ENCODE results near the gene PYGO2.

PYGO2 gene

DNA sequence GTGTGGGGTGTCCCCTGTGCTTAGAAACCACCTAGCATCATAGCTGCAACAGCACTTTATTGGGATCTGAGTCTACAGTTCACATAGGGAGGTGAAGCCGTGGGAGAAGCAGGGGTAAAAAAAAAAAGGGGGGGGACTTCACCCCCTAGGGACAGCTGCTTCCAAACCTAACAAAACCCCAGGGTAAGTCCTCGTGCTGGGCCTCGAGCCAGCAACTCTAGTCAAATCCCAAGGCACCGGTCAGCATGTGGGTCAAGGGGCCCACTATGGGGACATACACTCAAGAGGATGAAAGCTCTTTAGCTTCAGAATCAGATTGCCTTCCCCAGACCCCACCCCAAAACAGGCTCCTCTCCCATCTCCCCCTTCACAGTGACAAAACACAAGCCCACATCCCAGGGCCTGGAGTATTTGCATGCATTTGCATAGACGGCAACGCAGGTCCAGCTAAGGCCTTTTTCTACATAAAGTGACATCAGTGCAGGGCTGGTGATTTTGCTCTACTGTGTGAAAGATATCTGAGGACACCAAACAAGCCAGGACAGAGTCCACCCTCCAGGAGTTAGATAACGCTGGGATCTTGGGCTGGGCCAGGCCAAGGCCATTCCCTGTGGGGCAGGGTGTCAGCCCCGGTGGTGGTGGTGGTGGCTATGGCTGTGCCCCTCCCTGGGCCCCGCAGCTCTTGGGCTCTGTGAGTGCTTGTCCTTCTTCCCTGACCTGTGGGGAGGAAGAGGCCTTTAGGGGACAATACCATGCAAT, 17.0 kb downstream of the PYGO2 start:
- DNase-seq: no peak

DNA sequence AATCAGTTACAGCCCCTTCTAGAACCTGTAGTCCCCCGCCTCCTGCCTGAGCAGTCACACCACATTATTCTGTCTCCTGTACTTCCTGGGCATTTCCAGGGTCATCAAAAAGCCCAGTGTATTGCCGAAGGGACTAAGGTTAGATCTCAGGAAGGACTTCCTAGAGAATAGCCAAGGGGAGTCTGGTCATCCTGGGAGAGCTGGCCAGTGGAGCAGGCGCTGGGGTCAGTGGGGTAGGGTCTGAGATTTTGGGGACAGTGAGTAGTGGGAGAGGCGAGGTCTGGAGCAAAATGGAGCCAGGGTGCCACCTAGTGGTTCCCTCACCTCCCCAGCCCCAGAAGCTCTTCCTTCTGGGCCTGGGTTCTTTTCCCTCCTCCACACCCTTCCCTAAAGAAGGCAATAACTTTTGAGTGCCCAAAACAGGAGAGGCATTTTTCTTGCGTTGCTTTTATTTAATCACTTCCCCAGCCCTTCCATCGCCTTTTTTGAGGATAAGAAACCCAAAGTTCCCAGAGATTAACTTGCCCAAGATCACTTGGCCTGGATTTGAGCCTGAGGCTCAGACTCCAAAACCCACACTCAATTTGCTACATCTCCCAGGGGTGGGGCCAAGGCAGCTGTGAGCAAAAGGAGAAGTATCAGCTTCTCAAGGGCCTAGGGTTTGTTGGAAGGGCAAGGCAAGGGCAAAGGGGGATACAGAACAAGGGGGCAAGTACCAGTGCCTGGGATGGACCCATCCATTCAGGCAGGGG, 17.8 kb downstream of the PYGO2 start:
- DNase-seq: peak in 11 of 51 donors; percentile 9 to 30 (median 18)

DNA sequence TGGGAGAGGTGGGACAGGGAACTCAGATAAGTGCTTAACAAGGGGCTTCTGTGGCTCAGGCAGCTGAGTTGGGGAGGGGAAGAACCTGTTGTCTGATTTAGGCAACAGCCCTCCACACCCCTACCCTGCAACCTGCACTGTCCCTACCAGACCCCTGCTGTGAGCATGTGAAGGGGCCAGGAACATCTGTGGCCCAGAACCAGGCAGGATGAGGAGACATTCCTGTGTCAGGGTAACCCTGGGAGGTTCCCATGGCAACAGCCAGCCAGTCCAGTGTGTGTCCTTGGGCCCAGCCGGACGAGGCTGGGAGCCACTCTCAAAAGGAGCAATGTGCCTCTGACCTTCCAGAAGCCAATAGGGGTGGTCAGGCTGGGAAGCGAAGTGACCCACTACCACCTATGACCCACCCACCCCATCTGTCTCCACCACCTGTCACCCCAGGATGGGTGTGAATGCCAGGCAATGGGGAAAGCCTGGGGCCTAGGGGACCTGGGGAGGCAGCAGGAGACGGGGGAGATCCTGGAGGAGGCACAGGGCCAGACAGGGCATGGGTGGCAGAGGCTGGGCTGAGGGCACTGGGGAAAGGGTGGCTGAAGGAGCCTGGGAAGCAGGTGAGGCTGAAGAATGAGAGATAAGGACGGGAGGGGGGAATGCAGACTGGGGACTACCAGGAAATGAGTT, 20.1 kb downstream of the PYGO2 start:
- peak in 31 of 51 donors; percentile 14 to 69 (median 35) for DNase-seq

DNA sequence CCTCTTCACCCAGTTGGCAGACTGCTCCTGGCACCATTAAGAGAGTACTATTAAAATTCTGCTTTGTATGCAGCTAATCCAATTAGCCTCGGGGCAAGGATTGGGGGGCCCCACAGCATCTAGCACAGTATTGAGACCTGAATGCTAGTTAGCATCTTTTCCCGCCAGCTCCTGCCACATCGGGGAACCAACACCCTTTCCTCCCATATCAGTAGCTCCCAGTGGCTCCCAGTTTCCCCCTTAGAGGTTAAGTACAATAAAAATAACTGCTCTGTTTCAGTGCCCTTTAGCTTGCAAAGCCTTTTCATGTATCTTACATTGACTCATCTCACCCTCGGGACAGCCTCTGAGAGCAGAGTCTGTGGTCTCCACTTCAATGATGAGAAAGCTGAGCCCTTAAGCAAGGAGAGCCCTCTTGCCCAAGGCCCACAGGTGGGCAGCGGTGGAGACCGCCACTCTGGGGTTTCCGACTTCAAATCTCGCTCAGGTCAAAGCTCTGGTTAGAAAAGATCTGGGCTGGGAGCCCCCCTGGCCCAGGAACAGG, 20.9 kb downstream of the PYGO2 start:
- DNase-seq: peak in 3 of 51 donors; percentile 13 to 18 (median 16)

DNA sequence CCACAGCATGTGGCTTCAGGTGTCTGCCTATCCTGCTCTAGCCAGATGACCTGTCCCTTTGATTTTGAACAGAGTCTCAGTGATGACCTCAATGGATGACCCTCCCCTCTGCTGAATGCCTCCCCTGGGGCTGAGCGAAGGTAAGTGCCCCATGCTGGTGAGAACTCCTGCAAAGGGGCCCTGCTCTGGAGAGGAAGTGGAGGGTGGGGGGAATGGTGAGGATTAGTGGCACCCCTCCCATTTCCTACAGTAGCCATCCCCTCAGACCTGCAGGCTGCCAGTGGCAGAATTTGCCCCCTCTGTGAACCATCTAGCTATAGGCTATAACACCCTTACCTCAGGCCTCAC, 21.4 kb downstream of the PYGO2 start:
- no peak for DNase-seq

DNA sequence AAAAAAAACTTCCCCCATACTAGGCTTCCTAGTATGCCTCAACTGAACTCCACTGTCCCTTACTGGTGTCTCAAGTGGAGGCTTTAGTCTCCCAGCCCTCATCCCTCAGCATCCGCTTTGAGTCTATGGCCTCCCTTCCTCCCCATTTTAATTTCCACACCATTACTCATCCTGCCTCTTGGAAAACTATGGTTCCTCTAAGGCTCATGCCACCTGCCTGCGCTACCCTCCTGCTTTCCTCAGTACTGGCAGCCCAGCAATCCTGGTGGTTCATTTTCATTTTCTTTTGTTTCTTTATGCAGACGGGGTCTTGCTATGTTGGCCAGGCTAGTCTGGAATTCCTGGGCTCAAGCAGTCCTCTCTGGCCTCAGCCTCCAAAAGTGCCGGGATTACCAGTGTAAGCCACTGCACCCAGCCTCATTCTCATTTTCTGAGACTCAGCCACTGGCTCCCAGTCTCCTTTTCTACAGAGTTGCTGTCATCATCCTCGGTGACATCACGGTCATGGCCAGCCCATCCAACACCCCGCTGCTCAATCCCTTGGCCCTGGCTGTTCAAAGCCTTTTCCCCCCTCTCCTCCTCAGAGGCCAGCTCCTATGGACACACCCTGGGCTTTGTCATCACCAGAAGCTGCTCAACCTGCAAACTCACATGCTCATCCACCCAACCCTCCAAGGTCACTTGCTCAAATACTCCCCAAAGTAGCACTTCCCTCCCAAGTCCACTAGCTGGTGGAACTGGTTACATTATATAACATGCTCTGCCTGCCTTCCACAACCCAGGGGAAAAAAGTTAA, 22.8 kb downstream of the PYGO2 start:
- no peak for DNase-seq

DNA sequence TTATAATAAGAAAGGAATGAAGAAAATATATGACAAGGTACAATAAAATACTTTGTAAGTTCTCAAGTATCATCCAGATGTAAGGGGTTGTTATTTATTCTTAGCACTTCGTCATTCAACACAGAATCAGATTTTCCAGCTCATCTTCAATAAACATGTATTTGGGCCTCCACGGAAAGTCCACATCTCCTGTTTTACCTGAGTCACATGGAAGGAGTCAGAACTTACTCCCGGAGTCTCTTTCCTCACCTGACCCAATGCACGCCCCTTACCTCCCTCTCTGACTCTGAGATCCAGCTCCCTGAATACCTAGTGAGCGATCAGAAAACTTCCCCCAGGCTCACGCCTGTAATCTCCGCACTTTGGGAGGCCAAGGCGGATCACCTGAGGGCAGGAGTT, 23.6 kb downstream of the PYGO2 start:
- no peak for DNase-seq

DNA sequence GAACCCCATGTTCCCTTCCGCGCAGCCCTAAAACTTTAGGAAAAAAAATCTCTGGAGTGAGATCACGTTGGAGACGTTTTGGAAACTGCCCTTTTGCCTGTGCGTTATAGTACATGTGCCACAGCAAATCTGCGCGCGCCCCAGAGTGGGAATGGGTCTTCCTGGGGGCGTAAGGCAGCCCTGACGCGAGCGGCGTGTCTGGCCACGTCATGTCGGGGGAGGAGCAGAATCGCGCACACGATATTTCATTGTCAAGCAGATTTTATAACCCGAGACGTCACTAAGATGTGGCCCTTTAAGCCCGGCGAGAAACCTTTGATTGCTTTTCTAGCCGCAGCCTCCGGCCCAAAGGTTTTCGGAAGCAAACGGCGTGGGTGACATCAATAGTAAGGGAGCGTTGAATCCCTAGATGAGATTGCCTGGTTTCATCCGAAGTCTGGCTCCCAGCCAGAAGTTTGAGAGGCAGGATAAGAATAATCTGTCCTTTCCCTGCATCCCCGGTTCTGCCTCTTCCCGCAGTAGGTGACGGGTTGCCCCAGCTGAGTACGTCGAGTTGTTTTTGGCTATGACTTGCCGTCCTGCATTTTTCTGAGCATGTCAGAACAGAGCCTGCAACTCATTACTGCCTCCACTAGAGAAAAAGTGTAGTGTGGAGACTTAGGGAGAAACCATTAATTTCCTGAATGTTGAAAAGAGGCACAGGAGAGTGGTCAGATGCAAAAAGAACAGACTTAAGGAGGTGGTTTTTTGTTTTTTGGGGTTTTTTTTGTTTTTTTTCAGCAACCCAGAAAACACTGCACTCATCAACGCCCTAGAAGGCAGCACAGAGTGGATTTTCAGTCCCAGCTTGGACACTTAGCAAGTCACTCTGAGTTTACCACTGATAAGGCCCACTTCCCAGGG, 24.2 kb downstream of the PYGO2 start:
- DNase-seq: peak; percentile 70 to 100 (median 92)

DNA sequence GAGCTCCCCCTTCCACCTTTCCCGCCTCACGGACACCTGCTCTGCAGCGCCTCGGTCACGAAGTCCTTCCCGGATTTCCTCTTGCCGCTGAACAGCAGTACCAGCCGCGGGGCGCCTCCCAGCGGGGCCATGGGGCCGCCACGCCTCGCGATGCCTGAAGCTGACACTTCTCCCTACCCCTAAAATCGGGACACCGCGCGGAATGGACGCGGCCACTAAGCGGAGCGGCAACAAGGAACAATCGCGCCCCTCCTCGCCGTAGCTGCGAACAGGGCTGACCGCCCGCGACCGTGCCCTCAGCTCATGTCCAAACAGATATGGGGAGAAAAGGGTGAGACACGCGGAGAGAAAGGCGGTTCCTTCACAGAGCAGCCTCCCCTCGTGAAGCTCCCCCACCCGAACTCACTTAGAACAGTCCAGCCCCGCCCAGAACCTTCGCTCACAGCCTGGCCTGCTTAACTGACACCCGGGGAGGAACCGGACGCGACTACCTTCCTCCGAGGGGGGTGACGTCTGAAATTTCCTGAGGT, 25.0 kb downstream of the PYGO2 start, which contains the start of gene PMVK:
Gene PMVK (minus strand): TSS at position 165 of the 530 bp plus-strand sequence. CDS start 34 bp downstream, at position 131.
- peak; percentile 79 to 100 (median 94) for DNase-seq

DNA sequence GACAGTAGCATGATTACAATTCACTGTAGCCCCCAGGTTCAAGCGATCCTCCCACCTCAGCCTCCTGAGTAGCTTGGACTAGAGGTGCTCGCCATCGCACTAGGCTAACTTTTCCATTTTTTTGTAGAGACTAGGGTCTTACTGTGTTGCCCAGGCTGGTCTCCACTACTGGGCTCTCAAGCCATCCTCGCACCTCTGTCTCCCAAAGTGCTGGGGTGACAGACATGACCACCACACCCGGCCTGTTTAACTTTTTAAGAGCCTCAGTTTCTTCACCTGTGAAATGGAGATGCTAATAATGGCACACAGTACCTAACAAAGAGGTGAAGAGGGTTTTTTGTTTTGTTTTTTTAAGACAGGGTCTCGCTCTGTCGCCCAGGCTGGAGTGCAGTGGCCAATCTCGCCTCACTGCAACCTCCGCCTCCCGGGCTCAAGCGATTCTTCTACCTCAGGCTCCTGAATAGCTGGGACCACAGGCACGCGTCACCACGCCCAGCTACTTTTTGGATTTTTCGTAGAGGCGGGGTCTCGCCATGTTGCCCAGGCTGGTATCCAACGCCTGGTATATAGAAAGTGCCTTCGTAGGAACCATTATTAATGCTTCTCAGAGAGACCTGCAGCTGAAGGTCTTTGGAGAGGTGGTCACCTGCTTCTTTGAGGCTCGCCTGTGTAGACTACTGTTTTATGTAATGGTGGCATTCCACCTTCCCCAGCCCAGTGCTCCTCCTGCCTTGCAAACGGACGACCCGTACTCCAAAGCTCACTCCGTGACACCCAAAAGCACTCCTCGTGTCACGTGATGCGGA, 25.6 kb downstream of the PYGO2 start:
- DNase-seq: no peak

DNA sequence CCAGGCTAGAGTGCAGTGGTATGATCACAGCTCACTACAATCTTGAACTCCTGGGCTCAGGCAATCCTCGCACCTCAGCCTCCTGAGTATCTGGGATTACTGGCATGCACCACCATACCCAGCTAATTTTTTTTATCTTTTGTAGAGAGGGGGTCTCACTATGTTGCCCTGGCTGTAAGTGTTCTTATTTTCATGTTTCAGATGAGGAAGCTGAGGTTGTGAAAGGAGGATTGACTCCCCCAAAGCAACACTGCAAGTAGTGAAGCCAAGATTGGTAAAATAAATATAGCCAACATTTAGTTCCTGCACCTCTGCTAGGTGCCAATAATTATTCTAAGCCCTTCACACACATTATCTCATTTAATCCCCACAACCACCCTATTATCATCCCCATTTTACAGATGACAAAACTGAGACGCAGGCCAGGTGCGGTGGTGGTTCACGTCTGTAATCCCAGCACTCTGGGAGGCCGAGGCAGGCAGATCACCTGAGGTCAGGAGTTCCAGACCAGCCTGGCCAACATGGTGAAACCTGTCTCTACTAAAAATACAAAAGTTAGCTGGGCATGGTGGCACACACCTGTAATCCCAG, 27.1 kb downstream of the PYGO2 start:
- DNase-seq: no peak

DNA sequence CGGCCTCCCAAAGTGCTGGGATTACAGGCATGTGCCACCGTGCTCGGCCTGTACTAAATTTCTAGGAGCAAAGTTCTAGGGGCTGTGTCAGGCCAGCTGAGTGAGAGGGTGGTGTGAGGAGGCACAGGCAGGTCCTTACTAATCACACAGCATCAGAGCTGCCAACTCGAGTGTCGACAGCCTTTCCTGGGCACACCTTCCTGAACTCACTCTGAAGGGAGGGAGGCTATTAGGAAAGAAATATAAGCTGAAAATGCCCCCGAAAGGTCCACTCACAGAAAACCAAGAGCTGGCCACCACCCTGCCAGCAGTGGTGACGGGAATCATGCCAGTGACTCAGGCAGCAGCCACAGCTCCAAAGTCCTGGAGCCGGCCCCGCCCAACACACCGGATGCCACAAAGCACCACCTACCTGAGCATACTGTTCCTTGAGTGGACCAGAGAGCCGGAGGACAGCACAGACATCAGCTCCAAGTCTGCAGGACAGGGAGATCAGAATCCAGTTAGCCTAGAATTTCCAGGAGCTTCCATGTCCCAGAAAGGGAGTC, 29.6 kb downstream of the PYGO2 start:
- DNase-seq: no peak

DNA sequence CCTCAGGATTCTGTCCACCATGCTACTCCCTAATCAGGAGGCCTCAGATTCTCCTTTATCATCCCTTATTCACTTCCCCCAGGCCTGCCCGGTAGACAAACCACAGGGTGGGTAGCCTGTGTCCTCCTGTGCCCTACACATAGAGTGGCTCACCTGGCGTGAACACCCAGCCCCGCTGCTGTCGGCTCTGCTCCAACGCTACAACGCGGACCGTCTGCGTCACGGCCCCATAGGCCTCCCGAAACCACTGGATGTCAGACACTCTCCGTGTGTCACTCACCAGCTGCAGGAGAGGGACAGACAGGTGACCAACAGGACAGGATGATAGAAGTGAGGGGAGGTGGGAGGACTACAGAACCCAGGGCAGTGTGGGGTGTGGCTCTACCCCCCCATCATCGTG, 35.4 kb downstream of the PYGO2 start:
- no peak for DNase-seq

DNA sequence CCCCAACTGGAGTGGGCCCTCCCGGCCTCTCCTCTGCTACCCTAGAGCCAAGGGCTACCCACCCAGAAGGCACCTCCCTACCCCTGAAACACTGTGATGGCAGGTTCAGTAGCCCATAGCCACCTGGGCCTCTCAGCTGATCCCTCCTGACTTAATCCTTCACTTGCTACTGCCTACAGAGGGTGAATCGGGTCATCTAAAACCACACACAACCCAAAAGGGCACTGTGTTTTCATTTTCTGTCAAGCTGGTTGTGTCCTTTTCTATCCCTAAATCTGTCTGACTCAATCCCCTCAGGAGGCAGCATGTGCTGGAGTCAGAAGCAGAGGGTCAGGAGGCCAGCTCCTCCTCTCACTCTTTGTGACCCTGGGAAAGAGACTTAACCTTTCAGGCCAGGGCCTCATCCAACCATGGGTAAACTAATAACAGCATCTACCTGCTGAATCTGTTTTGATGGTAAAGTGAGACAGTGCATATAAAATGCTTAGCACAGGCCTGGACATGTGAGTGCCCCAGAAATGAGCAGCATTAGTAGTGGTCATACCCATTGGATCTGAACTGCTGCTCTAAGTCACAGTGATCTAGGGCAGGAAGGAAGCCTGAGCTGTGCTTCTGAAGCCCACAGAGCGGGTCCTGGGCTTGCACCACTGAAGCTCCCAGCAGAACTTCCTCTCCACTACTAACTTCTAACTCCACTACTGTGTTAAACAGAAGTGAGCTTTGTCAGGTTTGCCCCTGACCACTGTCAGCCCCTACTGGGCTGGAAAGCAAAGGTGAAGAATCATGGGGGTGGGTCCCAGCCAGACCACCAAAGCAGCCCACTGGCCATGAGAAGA, 36.0 kb downstream of the PYGO2 start:
- DNase-seq: no peak

DNA sequence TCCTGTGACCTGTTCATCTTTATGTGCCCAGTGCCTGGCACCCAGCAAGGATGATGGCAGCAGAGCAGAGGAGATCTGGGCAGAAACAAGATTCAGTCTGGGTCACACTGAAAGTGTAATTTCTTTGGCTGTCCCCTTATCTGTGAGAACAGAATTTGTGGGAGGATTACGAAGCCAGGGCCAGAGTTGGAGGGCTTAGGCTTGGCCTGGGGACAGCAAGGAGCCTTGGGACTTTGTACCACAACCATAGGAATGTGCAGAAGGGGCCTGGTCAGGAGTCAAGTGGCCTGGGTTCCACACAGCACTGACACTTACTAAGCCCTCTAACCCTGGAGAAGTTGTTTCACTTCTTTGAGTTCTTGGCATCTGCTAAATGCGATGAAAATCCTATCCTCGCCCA, 37.9 kb downstream of the PYGO2 start:
- no peak for DNase-seq

DNA sequence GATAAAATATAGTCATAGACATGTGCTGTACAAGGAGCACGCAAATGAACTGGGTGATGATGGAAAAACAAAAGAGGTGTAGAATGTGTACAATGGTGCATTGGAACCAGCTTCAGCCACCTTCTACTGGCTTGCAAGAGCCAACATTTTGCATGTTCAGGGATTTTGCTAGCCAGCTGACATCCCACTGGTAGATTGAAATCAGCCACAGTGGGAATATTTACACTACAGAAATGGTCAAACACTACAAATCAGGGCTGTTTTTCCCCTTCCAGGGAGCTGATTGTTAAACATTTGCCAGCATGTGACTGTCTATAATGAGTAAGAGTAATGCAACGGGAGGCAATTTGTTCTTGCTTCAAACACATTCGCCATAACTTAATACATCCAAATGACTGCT, 48.3 kb downstream of the PYGO2 start:
- DNase-seq: no peak

DNA sequence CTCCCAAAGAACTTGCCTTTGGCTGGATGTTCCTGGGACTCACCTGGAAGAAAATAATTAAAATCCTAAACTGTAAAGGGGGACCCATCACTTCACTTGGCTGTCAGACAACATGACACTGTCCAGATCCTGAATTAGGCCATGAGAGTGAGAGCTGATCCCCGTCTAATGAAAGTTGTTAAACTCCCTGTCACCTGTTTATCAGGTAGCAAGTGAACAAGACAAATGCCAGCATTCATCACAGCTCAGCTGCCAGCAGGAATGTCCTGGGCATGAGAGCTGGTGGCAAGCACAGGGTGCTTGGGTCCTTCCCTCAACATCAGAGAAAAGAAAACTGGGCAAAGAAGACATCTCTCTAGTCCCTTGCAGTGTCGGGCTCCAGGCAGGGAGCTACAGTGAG, 48.8 kb downstream of the PYGO2 start:
- DNase-seq: no peak
